Endodermal cell (in vitro differentiated cells): ENCODE results near the gene ARHGAP22. TPM values are rescaled to one million over a fixed set of nuclear protein-coding genes. Genes with fewer than 3 reads are reported as not detected.

ENCODE experiments used
- DNase-seq: peaks from one replicate; pipeline ENCODE4 v3.0.0-alpha.2; 2017
- H3K27ac ChIP-seq: 2 replicates; pipeline ENCODE4 v1.5.1; 2013; ENCODE audit warnings: mild to moderate bottlenecking, low read depth, low read length, moderate library complexity
- H3K27me3 ChIP-seq: 2 replicates; pipeline ENCODE4 v1.6.1; 2013; ENCODE audit warnings: mild to moderate bottlenecking, low read length, moderate library complexity; ENCODE audit not compliant: insufficient read depth, control insufficient read depth, poor library complexity, severe bottlenecking
- H3K36me3 ChIP-seq: 2 replicates; pipeline ENCODE4 v1.7.0; 2013; ENCODE audit warnings: mild to moderate bottlenecking, low read length, moderate library complexity; ENCODE audit not compliant: control insufficient read depth, insufficient read depth
- H3K4me1 ChIP-seq: one replicate; pipeline ENCODE4 v1.7.0; 2013; ENCODE audit warnings: low read length; ENCODE audit not compliant: control insufficient read depth, insufficient read depth
- H3K4me3 ChIP-seq: 2 replicates; pipeline ENCODE4 v1.5.1; 2013; ENCODE audit warnings: mild to moderate bottlenecking, low read length, moderate library complexity
- H3K9ac ChIP-seq: 2 replicates; pipeline ENCODE4 v1.6.1; 2013; ENCODE audit warnings: mild to moderate bottlenecking, low read length, moderate library complexity; ENCODE audit not compliant: poor library complexity, severe bottlenecking; ENCODE audit errors: extremely low read depth
- H3K9me3 ChIP-seq: 2 replicates; pipeline ENCODE4 v1.6.1; 2013; ENCODE audit warnings: mild to moderate bottlenecking, low read length, moderate library complexity; ENCODE audit not compliant: control insufficient read depth
- H3K27ac Mint-ChIP-seq: 2 replicates; pipeline ENCODE4 v1.8.0; 2020; ENCODE audit warnings: mixed read lengths
- H3K27me3 Mint-ChIP-seq: 2 replicates; pipeline ENCODE4 v1.8.0; 2021; ENCODE audit warnings: mild to moderate bottlenecking, mixed read lengths; ENCODE audit not compliant: insufficient read depth
- H3K36me3 Mint-ChIP-seq: 2 replicates; pipeline ENCODE4 v1.8.0; 2020; ENCODE audit warnings: low read depth, mixed read lengths
- H3K4me1 Mint-ChIP-seq: 2 replicates; pipeline ENCODE4 v1.8.0; 2020; ENCODE audit warnings: mixed read lengths
- H3K4me3 Mint-ChIP-seq: 2 replicates; pipeline ENCODE4 v1.8.0; 2020; ENCODE audit warnings: mild to moderate bottlenecking, moderate library complexity, mixed read lengths
- H3K9me3 Mint-ChIP-seq: 2 replicates; pipeline ENCODE4 v1.8.0; 2020; ENCODE audit warnings: mild to moderate bottlenecking, mixed read lengths
- WGBS, 2 experiments: methylation state at CpG; one replicate each; pipeline versions ENCODE4 v1.1.5 to v1.1.7; 2013; ENCODE audit warnings: missing lambda C conversion rate in 2 of 2, mixed read lengths in 1 of 2; ENCODE audit not compliant: insufficient coverage in 1 of 2, insufficient read length in 1 of 2; 5-methylcytosine and 5-hydroxymethylcytosine counted together
- total RNA-seq, 2 donors: library from RNA; stranded (reverse); fragmentation: NEBNext Ultra II Directional in 1 of 2; extraction: Animal tissue kit (Norgen Biotek cat#: 25700) in 1 of 2; gene quantifications; 2 replicates in 1 of 2; 3 replicates in 1 of 2; pipeline ENCODE4 v1.2.1, GENCODE V29; 2021
- TF ChIP-seq, protein P1 (sequence below): fragments of 200-600 bp; sonication (generic); conservative IDR thresholded peaks from 2 replicates; pipeline ENCODE4 v1.5.0; 2021; ENCODE audit warnings: antibody characterized with exemption, mild to moderate bottlenecking

Gene ARHGAP22
- total RNA-seq, 2 donors from 2014 or later: 10.3 to 14.1 TPM

DNA sequence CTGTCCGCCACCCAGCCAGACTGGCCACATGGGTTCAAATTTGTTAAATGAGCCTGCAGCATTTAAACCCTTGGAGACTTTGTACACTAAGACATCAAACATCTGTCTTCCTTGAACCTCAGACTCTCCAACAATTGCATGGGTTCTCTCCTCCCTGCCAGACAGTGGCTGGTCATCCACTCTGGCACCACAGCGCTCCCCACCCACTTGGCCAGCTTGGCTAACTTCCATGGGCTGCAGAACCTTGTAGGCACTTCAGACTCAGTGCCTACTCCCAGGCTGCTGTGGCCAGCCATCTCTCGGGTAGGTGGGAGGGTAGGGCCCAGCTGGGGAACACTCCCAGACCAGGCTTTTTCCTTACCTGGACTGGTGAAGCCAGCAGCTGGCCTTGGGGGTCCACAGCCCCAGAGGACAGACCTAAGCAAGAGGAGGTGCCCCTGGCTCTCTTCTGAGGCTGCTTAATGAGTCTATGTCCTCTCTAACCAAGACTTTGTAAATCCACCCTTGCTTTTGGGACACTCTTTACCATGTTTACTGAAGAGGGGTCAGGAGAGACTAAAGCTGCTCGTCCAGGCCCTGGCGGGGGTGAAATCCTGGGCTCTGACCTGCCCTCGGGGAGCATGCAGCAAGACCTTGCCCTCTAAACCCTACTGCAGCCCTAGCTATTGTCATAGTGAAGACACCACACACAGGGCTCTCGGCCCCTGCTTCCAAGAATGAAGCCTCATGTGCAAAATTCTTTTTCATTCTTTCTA lies 82.7 kb downstream of the ARHGAP22 start:
- TF ChIP-seq, protein P1, sequence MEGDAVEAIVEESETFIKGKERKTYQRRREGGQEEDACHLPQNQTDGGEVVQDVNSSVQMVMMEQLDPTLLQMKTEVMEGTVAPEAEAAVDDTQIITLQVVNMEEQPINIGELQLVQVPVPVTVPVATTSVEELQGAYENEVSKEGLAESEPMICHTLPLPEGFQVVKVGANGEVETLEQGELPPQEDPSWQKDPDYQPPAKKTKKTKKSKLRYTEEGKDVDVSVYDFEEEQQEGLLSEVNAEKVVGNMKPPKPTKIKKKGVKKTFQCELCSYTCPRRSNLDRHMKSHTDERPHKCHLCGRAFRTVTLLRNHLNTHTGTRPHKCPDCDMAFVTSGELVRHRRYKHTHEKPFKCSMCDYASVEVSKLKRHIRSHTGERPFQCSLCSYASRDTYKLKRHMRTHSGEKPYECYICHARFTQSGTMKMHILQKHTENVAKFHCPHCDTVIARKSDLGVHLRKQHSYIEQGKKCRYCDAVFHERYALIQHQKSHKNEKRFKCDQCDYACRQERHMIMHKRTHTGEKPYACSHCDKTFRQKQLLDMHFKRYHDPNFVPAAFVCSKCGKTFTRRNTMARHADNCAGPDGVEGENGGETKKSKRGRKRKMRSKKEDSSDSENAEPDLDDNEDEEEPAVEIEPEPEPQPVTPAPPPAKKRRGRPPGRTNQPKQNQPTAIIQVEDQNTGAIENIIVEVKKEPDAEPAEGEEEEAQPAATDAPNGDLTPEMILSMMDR: no peak
- H3K4me3 Mint-ChIP-seq: peak overlapping the region; percentile 63
- no peak overlapping the region for H3K9ac ChIP-seq
- H3K27ac Mint-ChIP-seq: no peak overlapping the region
- peak; percentile 32 for DNase-seq
- no peaks in the 10 kb centered on the region for H3K36me3 Mint-ChIP-seq
- 91 to 98% methylated on average over 5 to 7 of the region's 7 CpGs for WGBS, 2 experiments
- H3K4me3 ChIP-seq: no peak overlapping the region
- H3K27me3 Mint-ChIP-seq: peaks cover 35% of the 10 kb centered on the region
- H3K9me3 ChIP-seq: no peaks in the 10 kb centered on the region
- no peak overlapping the region for H3K27ac ChIP-seq
- peaks cover 26% of the 10 kb centered on the region for H3K4me1 Mint-ChIP-seq
- no peaks in the 10 kb centered on the region for H3K36me3 ChIP-seq
- peaks cover 6% of the 10 kb centered on the region for H3K4me1 ChIP-seq
- peaks cover under 1% of the 10 kb centered on the region for H3K9me3 Mint-ChIP-seq
- H3K27me3 ChIP-seq: peaks cover 29% of the 10 kb centered on the region

DNA sequence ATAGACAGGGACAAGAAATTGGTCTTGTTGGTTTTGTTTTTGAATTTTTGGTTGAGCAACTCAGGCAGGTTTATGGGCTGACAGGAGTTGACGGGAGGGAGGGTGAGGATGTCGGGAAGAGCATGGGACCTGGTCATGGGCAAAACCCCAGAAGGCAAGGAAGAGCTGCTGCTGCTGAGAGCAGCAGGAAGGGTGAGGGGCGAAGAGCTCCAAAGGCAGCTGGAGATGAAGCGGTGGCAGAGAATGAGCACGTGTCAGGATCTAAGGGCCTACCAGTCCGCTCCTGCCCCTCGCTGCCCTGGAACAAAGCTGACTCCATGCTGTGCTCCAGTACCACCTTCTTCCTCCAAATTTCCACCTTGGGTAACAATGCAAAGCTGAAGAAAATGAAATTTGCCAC lies 84.3 kb downstream of the ARHGAP22 start:
- H3K4me1 Mint-ChIP-seq: peaks cover 18% of the 10 kb centered on the region
- Histone ChIP-seq H3K36me3 (no peaks in the 10 kb centered on the region), H3K4me1 (no peaks in the 10 kb centered on the region), H3K9ac (no peak overlapping the region), H3K27me3 (peaks cover 29% of the 10 kb centered on the region), H3K27ac (no peak overlapping the region), H3K9me3 (peaks cover 6% of the 10 kb centered on the region), H3K4me3 (no peak overlapping the region)
- TF ChIP-seq, protein P1: no peak
- no peak for DNase-seq
- H3K36me3 Mint-ChIP-seq: no peaks in the 10 kb centered on the region
- H3K27me3 Mint-ChIP-seq: peaks cover 32% of the 10 kb centered on the region
- H3K4me3 Mint-ChIP-seq: no peak overlapping the region
- WGBS, 2 experiments: 90 to 92% methylated on average over 7 of the region's 7 CpGs
- no peak overlapping the region for H3K27ac Mint-ChIP-seq
- H3K9me3 Mint-ChIP-seq: peaks cover 7% of the 10 kb centered on the region

DNA sequence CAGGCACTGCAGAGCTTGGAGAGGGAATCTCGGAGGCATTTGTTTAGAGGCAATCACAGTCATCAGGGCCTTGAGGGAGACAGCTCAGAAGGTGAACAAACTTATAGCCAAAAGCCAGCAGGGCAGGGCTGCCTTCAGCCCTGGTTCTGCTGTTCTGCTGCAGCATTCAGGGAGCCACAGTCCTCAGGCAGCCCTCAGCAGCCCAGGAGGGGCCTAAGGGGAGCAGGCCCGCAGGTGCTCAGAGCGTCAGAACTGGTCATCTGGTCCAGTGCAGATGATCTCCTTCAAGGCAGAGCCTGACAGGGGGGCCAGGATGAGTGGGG lies 84.7 kb downstream of the ARHGAP22 start:
- peak; percentile 37 for DNase-seq
- Mint-ChIP-seq H3K9me3 (peaks cover 11% of the 10 kb centered on the region), H3K4me1 (peaks cover 18% of the 10 kb centered on the region), H3K36me3 (no peaks in the 10 kb centered on the region), H3K4me3 (no peak overlapping the region), H3K27ac (no peak overlapping the region), H3K27me3 (peaks cover 28% of the 10 kb centered on the region)
- Histone ChIP-seq H3K9ac (no peak overlapping the region), H3K27ac (no peak overlapping the region), H3K27me3 (peaks cover 29% of the 10 kb centered on the region), H3K4me3 (no peak overlapping the region), H3K9me3 (peaks cover 11% of the 10 kb centered on the region), H3K36me3 (no peaks in the 10 kb centered on the region), H3K4me1 (no peaks in the 10 kb centered on the region)
- WGBS, 2 experiments: 68 to 76% methylated on average over 3 of the region's 3 CpGs
- TF ChIP-seq, protein P1: no peak
